GM21619 (cell line): ENCODE data around the gene PIEZO1.
"Not testable (repeated sequence)": the region's sequence is repeated elsewhere in the genome, so short reads cannot be mapped to it uniquely, and the experiment has no call there.

Source experiments
- ATAC-seq: cut with Tn5 transposase; IDR thresholded peaks from one replicate; pipeline ENCODE4 v1.9.1; 2021; ENCODE audit not compliant: unreplicated experiment

Gene PIEZO1

GRCh38 chr16:88805887-88806393 lies 20.9 kb upstream of the PIEZO1 start:
- no peak for ATAC-seq

GRCh38 chr16:88805340-88805715 lies 20.3 kb upstream of the PIEZO1 start:
- no peak for ATAC-seq

GRCh38 chr16:88804552-88805339 lies 19.7 kb upstream of the PIEZO1 start:
- no peak for ATAC-seq

- no peak for ATAC-seq
These were observed 19.1 kb upstream of the PIEZO1 start for GRCh38 chr16:88804173-88804551.

GRCh38 chr16:88803264-88803987 lies 18.4 kb upstream of the PIEZO1 start, which contains the start of gene CDT1:
CDT1 (plus strand) TSS chr16:88803789; CDS start chr16:88803832, 43 bp downstream.
- ATAC-seq = peak; percentile 40

- no peak for ATAC-seq
These were observed 15.2 kb upstream of the PIEZO1 start for GRCh38 chr16:88800277-88800592.

- ATAC-seq = no peak
These were observed 14.7 kb upstream of the PIEZO1 start for GRCh38 chr16:88799569-88800276.

GRCh38 chr16:88798772-88799455 lies 13.9 kb upstream of the PIEZO1 start:
- ATAC-seq = no peak

GRCh38 chr16:88798073-88798472 lies 13.1 kb upstream of the PIEZO1 start:
- no peak for ATAC-seq

GRCh38 chr16:88796278-88796677 lies 11.3 kb upstream of the PIEZO1 start:
- ATAC-seq = no peak

GRCh38 chr16:88793251-88793954 lies 8.4 kb upstream of the PIEZO1 start:
- no peak for ATAC-seq

- no peak for ATAC-seq
These were observed 7.7 kb upstream of the PIEZO1 start for GRCh38 chr16:88792668-88793250.

- ATAC-seq = no peak
These were observed 7.1 kb upstream of the PIEZO1 start for GRCh38 chr16:88792078-88792550.

- no peak for ATAC-seq
These were observed 5.5 kb upstream of the PIEZO1 start for GRCh38 chr16:88790312-88791211.

GRCh38 chr16:88789594-88789993 lies 4.6 kb upstream of the PIEZO1 start:
- no peak for ATAC-seq

- ATAC-seq = not testable (repeated sequence)
These were observed 3.7 kb upstream of the PIEZO1 start for GRCh38 chr16:88788749-88789148.

GRCh38 chr16:88787579-88788314 lies 2.7 kb upstream of the PIEZO1 start:
- no peak for ATAC-seq

GRCh38 chr16:88784856-88785105 lies 239 bp downstream of the PIEZO1 start:
- ATAC-seq = no peak
